Superior temporal gyrus (tissue), 1 donor: Measurements from ENCODE around the gene COX7A2.

ENCODE experiments used
- DNase-seq: peaks from one replicate; pipeline ENCODE4 v3.0.0-alpha.2; 2016; ENCODE audit errors: extremely low spot score

Gene COX7A2, protein sequence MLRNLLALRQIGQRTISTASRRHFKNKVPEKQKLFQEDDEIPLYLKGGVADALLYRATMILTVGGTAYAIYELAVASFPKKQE

GRCh38 chr6:75243333-75244062, at the start of gene COX7A2:
Gene COX7A2, minus strand, starts transcription at chr6:75243801. Its CDS starts 67 bp downstream, at chr6:75243734.
- peak; percentile 99 for DNase-seq

DNA sequence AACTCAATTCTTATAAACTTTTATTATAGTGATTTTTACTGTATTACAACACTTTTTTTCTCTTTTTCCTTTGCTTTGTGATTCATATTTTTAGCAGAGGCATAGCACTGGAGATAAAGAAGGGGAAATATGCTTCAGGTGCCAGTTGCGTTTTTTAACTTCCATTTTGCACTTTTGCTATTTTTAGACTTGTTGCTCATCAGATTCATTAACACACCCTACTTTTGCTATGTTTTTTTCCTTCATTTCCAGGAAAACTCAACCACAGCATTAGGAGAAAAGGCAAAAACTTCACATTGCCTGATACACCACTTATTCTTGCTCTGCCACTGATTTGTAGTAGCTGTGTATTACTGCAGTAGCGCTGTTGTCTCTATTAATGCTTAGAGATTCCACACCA, 49.0 kb upstream of the COX7A2 start:
- no peak for DNase-seq

DNA sequence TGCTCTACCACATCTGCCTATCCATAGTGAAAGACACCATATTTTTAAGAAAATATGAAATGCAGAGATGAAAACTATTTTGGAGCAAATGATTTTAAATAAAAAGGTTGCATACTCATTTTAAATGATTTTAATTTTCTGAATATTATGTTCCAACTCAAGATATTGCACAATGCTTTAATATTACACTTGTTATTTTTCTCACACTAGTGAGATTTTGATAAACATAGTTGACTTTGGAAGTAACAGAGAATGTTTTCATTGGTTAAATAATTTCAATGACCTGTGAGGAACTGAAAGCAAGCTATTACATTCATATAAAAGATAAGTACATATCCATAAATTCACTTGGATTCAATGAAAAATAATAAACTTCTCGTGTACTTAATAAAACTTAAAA, 48.1 kb upstream of the COX7A2 start:
- no peak for DNase-seq

DNA sequence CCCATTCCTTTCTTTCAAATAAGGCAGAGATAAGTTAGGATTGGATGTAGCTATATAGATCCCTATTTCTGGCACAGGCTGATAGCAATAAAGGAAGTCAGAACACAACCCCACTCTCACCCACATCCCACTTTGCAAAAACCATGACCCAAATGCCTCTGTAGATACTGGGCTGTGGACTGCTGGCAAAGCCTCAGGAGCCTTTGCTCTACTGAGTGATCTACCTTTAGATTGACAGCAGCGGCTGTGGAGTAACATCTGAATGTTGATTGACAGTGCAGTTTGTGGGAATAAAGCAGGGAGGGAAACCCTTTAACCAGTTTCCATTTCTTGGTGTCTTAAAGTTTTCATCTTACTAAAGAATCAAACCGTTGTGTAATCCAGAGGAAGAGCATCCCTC, 47.7 kb upstream of the COX7A2 start:
- peak; percentile 52 for DNase-seq

DNA sequence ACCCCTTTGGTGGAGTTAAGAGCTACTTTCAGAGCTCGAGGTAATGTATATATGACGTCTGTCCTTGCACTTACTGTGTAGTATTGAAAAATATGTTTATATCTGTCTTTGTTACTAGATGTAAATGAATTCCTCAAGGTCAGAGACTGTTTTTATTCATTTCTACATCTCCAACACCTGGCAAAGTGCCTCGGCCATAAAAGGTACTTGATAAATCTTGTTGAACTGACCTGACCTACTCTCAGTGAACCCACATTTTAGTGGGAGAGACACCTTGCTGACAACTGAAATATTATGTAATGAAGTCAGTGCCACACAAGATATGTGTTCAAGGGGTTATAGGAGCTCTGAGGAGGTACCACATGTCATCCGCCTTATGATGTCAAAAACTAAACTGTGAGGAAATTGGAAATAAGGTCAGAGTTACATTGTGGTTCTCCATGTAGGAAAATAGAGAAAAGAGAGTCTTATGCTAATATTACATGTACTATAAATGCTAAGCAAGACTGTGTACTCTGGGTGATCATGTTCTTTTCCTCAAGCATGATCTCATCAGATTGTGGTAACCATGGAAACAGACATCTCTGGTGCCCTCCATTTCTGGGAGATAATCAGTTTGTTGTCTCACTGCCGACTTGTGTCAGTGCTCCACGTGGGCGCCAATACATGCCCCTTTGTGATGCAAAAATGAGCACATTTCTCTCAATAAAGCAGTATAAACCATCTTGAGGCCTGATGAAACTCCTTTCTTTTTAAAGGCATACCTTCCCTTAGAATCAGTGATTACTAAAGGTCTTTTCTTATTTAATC, 46.7 kb upstream of the COX7A2 start:
- peak; percentile 94 for DNase-seq

GRCh38 chr6:75288023-75288422, 44.4 kb upstream of the COX7A2 start:
- no peak for DNase-seq

DNA sequence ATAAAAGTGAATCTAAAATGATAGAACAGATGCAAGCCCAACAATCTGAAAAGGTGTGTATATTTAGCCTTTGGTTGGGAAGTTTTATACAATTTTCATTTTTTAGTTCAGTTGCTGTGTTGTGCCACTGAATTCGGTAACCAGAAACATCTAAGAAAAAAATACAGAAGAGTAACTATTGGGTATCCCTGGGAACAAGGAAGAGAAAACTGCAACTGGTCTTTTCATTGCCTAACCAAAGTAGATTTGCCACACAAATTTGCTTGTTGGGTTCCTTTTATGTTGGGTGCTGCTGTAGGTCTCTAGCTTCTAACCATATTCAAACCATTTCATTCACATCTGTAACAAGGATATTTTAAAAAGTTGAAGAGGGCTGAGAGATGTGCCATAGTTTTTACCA, 43.8 kb upstream of the COX7A2 start:
- no peak for DNase-seq

GRCh38 chr6:75286955-75287354, 43.4 kb upstream of the COX7A2 start:
- no peak for DNase-seq

- no peak for DNase-seq
Observed at GRCh38 chr6:75285283-75285639, 41.7 kb upstream of the COX7A2 start.

- peak; percentile 99 for DNase-seq
Observed at GRCh38 chr6:75284632-75285282, 41.2 kb upstream of the COX7A2 start, which contains the start of gene TMEM30A. Gene TMEM30A, minus strand, starts transcription at chr6:75284792. Its CDS starts 154 bp downstream, at chr6:75284638.

DNA sequence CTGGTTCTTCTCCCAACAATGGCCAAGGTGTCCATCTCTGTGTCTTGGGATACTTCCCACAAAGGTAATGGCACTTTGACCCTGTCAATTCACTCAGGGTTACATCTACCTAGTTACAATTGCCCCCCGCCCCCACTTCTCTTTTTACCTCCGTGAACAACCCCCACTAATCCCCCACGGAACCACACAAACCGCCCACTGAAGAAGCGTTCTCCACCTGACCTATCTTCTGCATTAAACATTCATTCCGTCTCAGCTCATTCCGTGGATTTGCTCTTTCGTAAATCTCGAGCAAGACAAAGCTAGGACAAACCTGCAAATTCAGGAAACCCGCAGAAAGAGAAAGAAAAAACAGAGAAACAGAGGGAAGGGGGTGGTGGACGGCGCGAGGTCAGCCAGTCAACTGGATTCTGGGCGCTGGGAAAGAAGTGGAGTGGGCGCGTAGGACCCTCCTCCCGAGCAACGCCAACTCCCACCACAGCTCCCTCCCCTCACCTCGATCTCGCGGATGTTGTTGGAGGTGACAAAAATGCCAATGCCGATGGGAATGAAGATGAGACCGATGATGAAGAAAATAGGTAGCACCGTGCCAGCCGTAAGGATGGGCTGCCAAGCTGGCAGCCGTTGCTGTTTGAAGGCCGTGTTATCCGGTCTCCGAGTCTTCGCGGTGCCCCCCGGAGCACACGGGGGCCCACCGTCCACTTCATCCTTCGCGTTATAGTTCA, 40.5 kb upstream of the COX7A2 start:
- no peak for DNase-seq

GRCh38 chr6:75282706-75283105, 39.1 kb upstream of the COX7A2 start:
- no peak for DNase-seq

GRCh38 chr6:75281653-75282052, 38.1 kb upstream of the COX7A2 start:
- no peak for DNase-seq

DNA sequence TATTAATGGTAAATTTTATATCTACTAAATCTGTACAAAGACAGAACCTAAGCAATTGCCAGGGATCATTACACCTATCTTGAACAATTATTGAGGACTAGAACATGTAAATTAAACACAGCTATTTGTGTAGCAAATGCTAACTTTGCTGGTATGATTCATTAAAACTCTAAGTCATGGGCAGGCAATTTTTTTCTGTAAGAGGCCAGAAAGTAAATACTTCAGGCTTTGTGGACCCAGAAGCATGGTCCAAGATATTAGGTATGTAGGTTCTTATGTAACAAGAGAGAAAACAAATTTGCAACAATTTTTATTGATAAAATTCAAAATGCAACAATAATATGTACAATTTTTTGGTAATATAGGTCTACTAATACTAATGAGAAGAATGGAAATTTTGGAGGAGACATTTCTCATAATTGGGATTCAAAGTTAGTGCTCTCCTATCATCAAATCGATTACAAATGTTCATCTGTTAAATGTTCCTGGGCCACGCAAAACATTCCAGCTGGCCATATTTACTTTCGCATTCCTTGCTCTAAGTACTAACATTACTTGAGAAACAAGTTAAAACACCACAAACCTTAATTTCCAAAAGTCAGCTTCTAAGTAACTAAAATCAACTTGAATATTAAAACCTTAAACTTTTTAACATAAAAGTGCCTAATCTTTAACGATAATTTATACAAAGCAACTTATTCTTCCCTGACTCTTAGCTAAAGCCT, 36.7 kb upstream of the COX7A2 start:
- DNase-seq = no peak

DNA sequence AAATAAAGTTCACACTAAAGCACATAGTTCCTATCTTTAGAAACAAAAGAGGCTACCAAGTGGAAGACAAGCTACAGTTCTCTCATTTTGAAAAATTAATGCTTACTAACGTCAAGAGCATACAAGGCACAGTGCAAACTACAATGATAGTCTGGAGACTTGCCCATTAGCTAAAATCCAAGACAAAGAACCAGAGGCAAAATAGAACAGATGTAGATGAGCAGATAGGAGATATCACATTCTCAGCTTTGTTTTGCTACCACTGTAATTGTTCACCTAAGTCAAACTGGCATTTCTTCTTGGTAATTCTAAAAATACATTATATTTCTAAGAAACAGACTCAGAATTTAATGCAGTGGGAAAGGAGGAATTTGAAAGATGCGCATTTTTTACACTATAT, 35.8 kb upstream of the COX7A2 start:
- DNase-seq = no peak

- no peak for DNase-seq
Observed at GRCh38 chr6:75278474-75279077, 35.0 kb upstream of the COX7A2 start.

DNA sequence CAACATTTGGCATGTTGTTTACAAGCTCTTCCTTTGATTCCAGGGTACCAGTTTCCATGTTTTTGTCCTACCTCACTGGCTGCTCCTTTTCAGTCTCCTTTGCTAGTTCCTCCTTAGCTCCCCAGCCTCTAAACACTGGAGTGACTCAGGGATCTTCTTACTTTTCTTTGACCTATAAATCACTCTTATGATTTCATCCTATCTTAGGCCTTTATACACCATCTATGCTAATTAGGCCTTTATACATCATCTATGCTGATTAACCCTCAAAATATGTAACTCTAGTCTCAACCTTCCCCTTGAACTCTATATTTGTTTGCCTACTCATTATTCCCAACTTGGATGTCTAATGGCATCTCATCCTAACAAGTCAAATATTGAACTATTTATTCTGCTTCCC, 31.5 kb upstream of the COX7A2 start:
- DNase-seq = no peak

- no peak for DNase-seq
Observed at GRCh38 chr6:75273009-75273408, 29.4 kb upstream of the COX7A2 start.

GRCh38 chr6:75272145-75272840, 28.7 kb upstream of the COX7A2 start:
- DNase-seq = no peak

DNA sequence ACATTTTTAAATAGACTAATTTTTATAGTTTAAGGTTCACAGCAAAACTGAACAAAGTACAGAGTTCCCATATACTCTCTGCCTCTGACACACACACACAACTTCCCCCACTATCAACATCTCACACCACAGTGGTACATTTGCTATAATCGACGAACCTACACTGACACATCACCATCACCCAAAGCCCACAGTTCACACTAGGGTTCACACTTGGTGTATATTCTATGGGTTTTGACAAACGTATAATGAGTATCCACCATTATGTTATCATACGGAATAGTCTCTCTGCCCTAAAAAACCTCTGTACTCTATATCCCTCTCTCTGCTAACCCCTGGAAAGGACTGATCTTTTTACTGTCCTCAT, 25.4 kb upstream of the COX7A2 start:
- DNase-seq = no peak
